Upper lobe of left lung (tissue), 6 donors: ENCODE results near the gene ADGRV1. TPM values are rescaled to one million over a fixed set of nuclear protein-coding genes. Genes with fewer than 3 reads are reported as not detected.

Source experiments
- ATAC-seq, 2 donors: fragments of 200-7000 bp; cut with Tn5 transposase; one replicate each; pipeline ENCODE4 v1.9.1; 2022; ENCODE audit warnings: mild to moderate bottlenecking in 2 of 2, moderate library complexity in 2 of 2; ENCODE audit not compliant: low FRiP score in 2 of 2
- DNase-seq, 2 donors: peaks; one replicate each; pipeline ENCODE4 v3.0.0-alpha.2; 2019 to 2020
- H3K27ac ChIP-seq, 4 donors: fragments of 200-600 bp; sonication (generic); one replicate each; pipeline ENCODE4 v1.5.1; 2016 to 2019
- H3K27me3 ChIP-seq, 4 donors: fragments of 200-600 bp; sonication (generic); one replicate each; pipeline ENCODE4 v1.5.1; 2017 to 2019
- H3K36me3 ChIP-seq, 4 donors: fragments of 200-600 bp; sonication (generic); one replicate each; pipeline ENCODE4 v1.5.1; 2016 to 2019
- H3K4me1 ChIP-seq, 4 donors: fragments of 200-600 bp; sonication (generic); one replicate each; pipeline ENCODE4 v1.5.1; 2018 to 2019
- H3K4me3 ChIP-seq, 4 donors: fragments of 200-600 bp; sonication (generic); one replicate each; pipeline ENCODE4 v1.5.1; 2017 to 2019; ENCODE audit warnings: mild to moderate bottlenecking in 2 of 4, moderate library complexity in 1 of 4
- H3K9me3 ChIP-seq, 4 donors: fragments of 200-600 bp; sonication (generic); one replicate each; pipeline ENCODE4 v1.5.1; 2018 to 2019
- CTCF ChIP-seq, 6 experiments: fragments of 450-650 bp in 4 of 6; fragments of 200-600 bp in 2 of 6; sonication (generic) in 2 of 6; IDR thresholded peaks; one replicate each; pipeline ENCODE4 v1.5.1; 2016 to 2019; ENCODE audit warnings: antibody characterized with exemption in 6 of 6
- EP300 ChIP-seq, 4 donors: sonication (generic); formaldehyde crosslinking; IDR thresholded peaks; one replicate each; pipeline ENCODE4 v1.5.1; 2017; ENCODE audit warnings: antibody characterized with exemption in 4 of 4, control low read depth in 2 of 4
- POLR2A ChIP-seq, 4 donors: fragments of 450-650 bp; IDR thresholded peaks; one replicate each; pipeline ENCODE4 v1.5.1; 2016 to 2017; ENCODE audit warnings: antibody characterized with exemption in 4 of 4, mild to moderate bottlenecking in 2 of 4
- POLR2AphosphoS5 ChIP-seq, 2 donors: sonication (generic); formaldehyde crosslinking; IDR thresholded peaks; one replicate each; pipeline ENCODE4 v1.5.1; 2017; ENCODE audit warnings: antibody characterized with exemption in 2 of 2
- WGBS, 2 donors: methylation state at CpG; one replicate each; pipeline ENCODE4 v1.1.5; 2017 to 2018; 5-methylcytosine and 5-hydroxymethylcytosine counted together
- total RNA-seq, 6 donors: library from RNA; depleted of rRNA in 4 of 6; stranded (reverse); fragments of >200 nt in 4 of 6; gene quantifications; one replicate each; pipeline versions ENCODE4 v1.1.0 to v1.2.1, GENCODE V29; 2016 to 2021
- donor health status: DM: no; HTN: no; CAD: no; lungs with moderate emphysema.
- donor health status: DM: no; HTN: yes; CAD: no; lungs with severe emphysema.

The ADGRV1 gene
- total RNA-seq, 6 donors from 2014 or later: 22.3 to 129 (median 60.4) TPM

GRCh38 chr5:90640484-90641059, 82.0 kb downstream of the ADGRV1 start:
- TF ChIP-seq POLR2AphosphoS5 (IDR thresholded peaks at IDR 0.05) (no peak), CTCF (IDR thresholded peaks at IDR 0.05) (no peak), EP300 (IDR thresholded peaks at IDR 0.05) (no peak), POLR2A (IDR thresholded peaks at IDR 0.05) (no peak)
- H3K27me3 ChIP-seq: no peaks in the 10 kb centered on the region
- H3K4me1 ChIP-seq: no peaks in the 10 kb centered on the region
- DNase-seq: no peak
- H3K27ac ChIP-seq: no peak overlapping the region
- ATAC-seq: no peak
- no peak overlapping the region for H3K4me3 ChIP-seq
- no peaks in the 10 kb centered on the region for H3K36me3 ChIP-seq
- WGBS, 2 donors: 61 to 62% methylated on average over 5 of the region's 5 CpGs
- no peaks in the 10 kb centered on the region for H3K9me3 ChIP-seq

- TF ChIP-seq POLR2A (IDR thresholded peaks at IDR 0.05) (no peak), EP300 (IDR thresholded peaks at IDR 0.05) (no peak), POLR2AphosphoS5 (IDR thresholded peaks at IDR 0.05) (no peak), CTCF (IDR thresholded peaks at IDR 0.05) (no peak)
- Histone ChIP-seq H3K4me1 (no peaks in the 10 kb centered on the region), H3K9me3 (no peaks in the 10 kb centered on the region), H3K27me3 (no peaks in the 10 kb centered on the region), H3K4me3 (no peak overlapping the region), H3K27ac (no peak overlapping the region), H3K36me3 (no peaks in the 10 kb centered on the region)
- DNase-seq (no peak), ATAC-seq (no peak)
- 33 to 56% methylated on average over 3 of the region's 3 CpGs for WGBS, 2 donors
Observed at GRCh38 chr5:90641528-90641927, 82.9 kb downstream of the ADGRV1 start.

- ATAC-seq (no peak), DNase-seq (no peak)
- Histone ChIP-seq H3K4me1 (no peaks in the 10 kb centered on the region), H3K27me3 (no peaks in the 10 kb centered on the region), H3K4me3 (no peak overlapping the region), H3K9me3 (no peaks in the 10 kb centered on the region), H3K27ac (no peak overlapping the region), H3K36me3 (no peaks in the 10 kb centered on the region)
- TF ChIP-seq POLR2AphosphoS5 (IDR thresholded peaks at IDR 0.05) (no peak), EP300 (IDR thresholded peaks at IDR 0.05) (no peak), CTCF (IDR thresholded peaks at IDR 0.05) (no peak), POLR2A (IDR thresholded peaks at IDR 0.05) (no peak)
- 66 to 68% methylated on average over 4 of the region's 4 CpGs for WGBS, 2 donors
Observed at GRCh38 chr5:90642706-90643229, 84.2 kb downstream of the ADGRV1 start.

GRCh38 chr5:90644132-90644531, 85.5 kb downstream of the ADGRV1 start:
- H3K4me1 ChIP-seq: no peaks in the 10 kb centered on the region
- no peaks in the 10 kb centered on the region for H3K9me3 ChIP-seq
- ATAC-seq (no peak), DNase-seq (no peak)
- WGBS, 2 donors: 39 to 52% methylated on average over 4 of the region's 4 CpGs
- H3K36me3 ChIP-seq: no peaks in the 10 kb centered on the region
- no peak overlapping the region for H3K4me3 ChIP-seq
- no peak overlapping the region for H3K27ac ChIP-seq
- no peaks in the 10 kb centered on the region for H3K27me3 ChIP-seq
- TF ChIP-seq POLR2AphosphoS5 (IDR thresholded peaks at IDR 0.05) (no peak), POLR2A (IDR thresholded peaks at IDR 0.05) (no peak), EP300 (IDR thresholded peaks at IDR 0.05) (no peak), CTCF (IDR thresholded peaks at IDR 0.05) (no peak)

- WGBS, 2 donors: 44 to 63% methylated on average over 7 to 8 of the region's 8 CpGs
- DNase-seq (no peak), ATAC-seq (no peak)
- no peaks in the 10 kb centered on the region for H3K4me1 ChIP-seq
- H3K27me3 ChIP-seq: no peaks in the 10 kb centered on the region
- no peaks in the 10 kb centered on the region for H3K9me3 ChIP-seq
- H3K27ac ChIP-seq: no peak overlapping the region
- H3K4me3 ChIP-seq: no peak overlapping the region
- TF ChIP-seq POLR2A (IDR thresholded peaks at IDR 0.05) (no peak), POLR2AphosphoS5 (IDR thresholded peaks at IDR 0.05) (no peak), CTCF (IDR thresholded peaks at IDR 0.05) (no peak), EP300 (IDR thresholded peaks at IDR 0.05) (no peak)
- H3K36me3 ChIP-seq: no peaks in the 10 kb centered on the region
Observed at GRCh38 chr5:90645024-90645610, 86.5 kb downstream of the ADGRV1 start.
